ENCODE measurements around the gene RPUSD4.
A peak's percentile ranks its signal among the peaks of the same experiment; 100 is the strongest.

RPUSD4 gene

DNA sequence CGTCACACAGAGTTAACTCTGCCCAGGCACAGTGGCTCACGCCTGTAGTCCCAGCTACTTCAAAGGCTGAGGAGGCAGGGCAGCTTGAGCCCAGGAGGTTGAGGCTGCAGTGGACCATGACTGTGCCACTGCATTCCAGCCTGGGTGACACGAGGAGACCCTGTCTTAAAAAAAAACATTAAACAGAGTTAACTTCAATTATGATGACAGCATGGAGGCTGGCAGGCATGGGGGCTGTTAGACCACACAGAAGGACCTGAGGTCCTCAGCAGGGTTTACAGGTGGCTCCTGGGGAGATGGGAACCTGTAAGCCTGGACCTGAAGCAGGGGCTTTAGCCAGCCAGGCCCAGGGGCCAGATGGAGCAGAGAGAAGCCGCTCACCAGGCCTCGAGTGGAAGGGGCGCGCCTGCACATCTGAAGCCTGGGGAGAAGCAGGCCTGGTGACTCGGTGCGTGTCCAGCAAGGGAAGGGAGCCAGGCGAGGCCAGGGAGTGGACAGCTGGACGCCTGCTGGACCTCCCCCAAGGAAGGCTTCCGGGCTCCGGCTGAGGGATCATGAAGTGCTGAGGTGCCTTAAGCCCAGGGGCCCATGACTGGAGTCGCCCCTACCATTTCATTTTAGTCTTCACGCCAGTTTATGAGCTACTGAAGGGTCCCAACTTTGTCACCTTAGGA is 25.3 kb downstream of the RPUSD4 start:
- DNase-seq (ENCODE audit: low read depth), result no peak
- no peak overlapping the region for H3K4me3 ChIP-seq (ENCODE audit: control insufficient read depth, low read depth, low read length)
- no peak for TF ChIP-seq CTCF (conservative IDR thresholded peaks at IDR 0.05; ENCODE audit: control insufficient read depth, insufficient read depth, low read depth, low read length)

- TF ChIP-seq CTCF (conservative IDR thresholded peaks at IDR 0.05; ENCODE audit: control insufficient read depth, insufficient read depth, low read depth, low read length), result no peak
- no peak overlapping the region for H3K4me3 ChIP-seq (ENCODE audit: control insufficient read depth, low read depth, low read length)
- DNase-seq (ENCODE audit: low read depth), result no peak
Measured at GRCh38 chr11:126185259-126186024, 26.0 kb downstream of the RPUSD4 start.

DNA sequence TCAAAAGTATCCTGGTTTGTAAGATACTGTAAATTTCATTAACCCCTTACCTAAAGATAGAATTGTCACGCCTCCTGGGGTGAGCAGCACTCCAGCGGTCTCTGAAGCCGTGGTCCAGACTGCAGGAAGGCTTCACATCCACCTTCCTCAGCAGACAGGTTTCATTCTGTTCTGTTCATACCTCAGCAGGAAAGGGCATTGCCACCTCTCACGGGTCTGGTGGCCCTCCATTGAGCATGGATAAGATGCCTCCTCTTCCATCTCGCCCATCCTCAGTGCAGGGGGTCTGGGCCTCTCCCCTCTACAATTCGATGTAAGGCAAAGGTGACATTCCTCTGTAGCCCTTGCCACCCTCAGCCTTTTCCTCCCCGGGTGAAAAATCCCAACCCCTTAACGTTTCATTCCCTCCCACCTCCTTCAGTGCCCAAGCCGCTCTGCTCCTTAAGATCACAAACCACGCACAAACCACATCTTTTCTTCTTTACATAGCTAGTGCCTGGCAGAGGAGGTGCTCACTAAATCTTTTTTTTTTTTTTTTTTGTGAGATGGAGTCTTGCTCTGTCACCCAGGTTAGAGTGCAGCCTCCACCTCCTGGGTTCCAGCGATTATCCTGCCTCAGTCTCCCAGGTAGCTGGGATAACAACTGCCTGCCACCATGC is 28.5 kb downstream of the RPUSD4 start:
- H3K4me3 ChIP-seq (ENCODE audit: control insufficient read depth, low read depth, low read length), result no peak overlapping the region
- TF ChIP-seq CTCF (conservative IDR thresholded peaks at IDR 0.05; ENCODE audit: control insufficient read depth, insufficient read depth, low read depth, low read length), result no peak
- DNase-seq (ENCODE audit: low read depth), result no peak

DNA sequence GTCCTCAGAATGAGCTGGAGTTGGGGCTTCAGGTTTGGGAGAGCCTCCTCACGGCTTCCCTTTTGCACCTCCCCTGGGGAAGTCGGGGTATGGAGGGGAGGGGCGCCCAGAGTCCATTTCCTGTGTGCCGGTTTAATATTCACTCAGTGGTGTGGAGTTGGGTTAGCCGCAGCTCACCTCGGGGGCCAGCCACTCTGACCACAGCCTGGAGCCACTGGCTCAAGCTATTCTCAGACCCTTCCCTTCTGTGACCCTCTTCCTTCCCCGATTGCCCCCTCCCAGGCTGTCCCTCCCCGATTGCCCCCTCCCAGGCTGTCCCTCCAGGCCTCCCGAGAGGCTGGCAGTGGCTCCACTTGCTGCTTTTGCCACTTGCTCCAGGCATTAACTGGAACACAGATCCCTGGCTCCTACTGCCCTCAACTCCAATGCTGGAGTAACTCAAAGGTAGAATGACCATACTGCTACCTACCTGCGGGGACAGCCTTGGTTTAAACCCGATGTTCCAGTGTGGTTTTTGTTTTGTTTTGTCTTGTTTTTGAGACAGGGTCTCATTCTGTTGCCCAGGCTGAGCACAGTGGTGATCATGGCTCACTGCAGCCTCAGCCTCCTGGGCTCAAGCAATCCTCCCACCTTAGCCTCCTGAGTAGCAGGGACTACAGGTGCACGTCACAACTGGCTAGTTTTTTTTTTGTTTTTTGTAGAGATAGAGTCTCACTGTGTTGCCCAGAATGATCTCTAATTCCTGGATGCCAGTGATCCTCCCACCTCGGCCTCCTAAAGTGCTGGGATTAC is 29.3 kb downstream of the RPUSD4 start:
- H3K4me3 ChIP-seq (ENCODE audit: control insufficient read depth, low read depth, low read length), result no peak overlapping the region
- no peak for DNase-seq (ENCODE audit: low read depth)
- TF ChIP-seq CTCF (conservative IDR thresholded peaks at IDR 0.05; ENCODE audit: control insufficient read depth, insufficient read depth, low read depth, low read length), result no peak

DNA sequence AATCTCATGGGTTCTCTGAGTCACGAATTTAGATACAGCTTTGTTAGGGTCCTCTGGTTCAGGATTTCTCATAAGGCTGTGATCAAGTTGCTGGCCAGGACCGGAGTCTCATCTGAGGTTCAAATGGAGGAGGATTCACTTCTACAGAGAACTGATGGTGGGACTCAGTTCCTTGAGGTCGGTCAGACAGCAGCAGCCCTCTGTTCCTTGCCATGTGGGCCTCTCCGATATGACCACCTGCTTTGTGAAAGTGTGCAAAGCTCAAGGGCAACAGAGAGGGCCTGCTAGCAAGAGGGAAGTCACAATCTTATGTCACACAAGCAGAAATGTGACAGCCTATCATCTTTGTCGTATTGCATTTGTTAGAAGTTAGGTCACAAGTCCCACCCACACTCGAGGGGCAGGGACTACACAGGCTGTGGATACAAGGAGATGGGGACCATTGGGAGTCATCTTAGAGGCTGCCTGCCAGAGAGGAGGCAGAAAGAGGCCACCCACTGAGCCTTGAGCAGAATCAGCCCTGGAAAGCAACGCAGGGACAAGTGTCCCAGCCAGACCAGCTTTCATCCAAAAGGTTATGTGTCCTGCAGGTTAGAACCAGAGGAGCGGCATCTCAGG is 34.5 kb downstream of the RPUSD4 start:
- no peak for TF ChIP-seq CTCF (conservative IDR thresholded peaks at IDR 0.05; ENCODE audit: control insufficient read depth, insufficient read depth, low read depth, low read length)
- H3K4me3 ChIP-seq (ENCODE audit: control insufficient read depth, low read depth, low read length), result no peak overlapping the region
- DNase-seq (ENCODE audit: low read depth), result no peak

- peak; percentile 54 for DNase-seq (ENCODE audit: low read depth)
- no peak overlapping the region for H3K4me3 ChIP-seq (ENCODE audit: control insufficient read depth, low read depth, low read length)
- no peak for TF ChIP-seq CTCF (conservative IDR thresholded peaks at IDR 0.05; ENCODE audit: control insufficient read depth, insufficient read depth, low read depth, low read length)
Measured at GRCh38 chr11:126175393-126175792, 36.1 kb downstream of the RPUSD4 start.
